Measurements from ENCODE around the gene COL18A1.

Gene COL18A1

GRCh38 chr21:45513003-45513717 is 108.2 kb downstream of the COL18A1 start:
- Histone ChIP-seq H3K9me3 (ENCODE audit: insufficient read depth, low read depth, low read length) (peaks cover 4% of the 10 kb centered on the region; the same call in 1 of the 2 replicates), H3K4me1 (ENCODE audit: insufficient read depth, low read length, poor library complexity, severe bottlenecking) (no peaks in the 10 kb centered on the region), H3K79me2 (ENCODE audit: insufficient read depth, low read length) (no peaks in the 10 kb centered on the region), H3K36me3 (ENCODE audit: insufficient read depth, low read length) (peaks cover 26% of the 10 kb centered on the region; the same call in 1 of the 2 replicates), H3F3A (ENCODE audit: low read depth) (no peaks in the 10 kb centered on the region), H3K9me2 (replicated peaks; ENCODE audit: low read depth, low read length) (no peaks in the 10 kb centered on the region), H3K4me3 (ENCODE audit: low read length, poor library complexity, severe bottlenecking) (no peak overlapping the region), H3K4me2 (ENCODE audit: low read depth, low read length, poor library complexity, severe bottlenecking) (no peak overlapping the region), H2AFZ (ENCODE audit: low read length) (no peak overlapping the region), H4K20me1 (ENCODE audit: insufficient read depth, low read length, poor library complexity, severe bottlenecking) (no peaks in the 10 kb centered on the region), H3K9ac (ENCODE audit: low read depth, low read length, poor library complexity, severe bottlenecking) (no peak overlapping the region), H3K27me3 (ENCODE audit: insufficient read depth, low read length, poor library complexity, severe bottlenecking) (no peaks in the 10 kb centered on the region)
- TF ChIP-seq EZH2phosphoT487 (IDR thresholded peaks at IDR 0.05; ENCODE audit: borderline replicate concordance) = no peak
- TF ChIP-seq CTCF (conservative IDR thresholded peaks at IDR 0.05; ENCODE audit: low read length) = no peak

GRCh38 chr21:45513741-45514310 is 108.9 kb downstream of the COL18A1 start:
- H3K36me3 ChIP-seq (ENCODE audit: insufficient read depth, low read length) = peaks cover 33% of the 10 kb centered on the region
- H3K9ac ChIP-seq (ENCODE audit: low read depth, low read length, poor library complexity, severe bottlenecking) = no peak overlapping the region
- no peaks in the 10 kb centered on the region for H3F3A ChIP-seq (ENCODE audit: low read depth)

GRCh38 chr21:45514311-45515021 is 109.5 kb downstream of the COL18A1 start:
- Histone ChIP-seq H3K36me3 (ENCODE audit: insufficient read depth, low read length) (peaks cover 34% of the 10 kb centered on the region), H3K9me3 (ENCODE audit: insufficient read depth, low read depth, low read length) (peaks cover 17% of the 10 kb centered on the region; the same call in 1 of the 2 replicates), H2AFZ (ENCODE audit: low read length) (no peak overlapping the region), H3K4me1 (ENCODE audit: insufficient read depth, low read length, poor library complexity, severe bottlenecking) (no peaks in the 10 kb centered on the region), H4K20me1 (ENCODE audit: insufficient read depth, low read length, poor library complexity, severe bottlenecking) (no peaks in the 10 kb centered on the region), H3K27me3 (ENCODE audit: insufficient read depth, low read length, poor library complexity, severe bottlenecking) (no peaks in the 10 kb centered on the region), H3K4me2 (ENCODE audit: low read depth, low read length, poor library complexity, severe bottlenecking) (no peak overlapping the region), H3F3A (ENCODE audit: low read depth) (no peaks in the 10 kb centered on the region), H3K4me3 (ENCODE audit: low read length, poor library complexity, severe bottlenecking) (no peak overlapping the region), H3K9ac (ENCODE audit: low read depth, low read length, poor library complexity, severe bottlenecking) (no peak overlapping the region), H3K9me2 (replicated peaks; ENCODE audit: low read depth, low read length) (no peaks in the 10 kb centered on the region), H3K79me2 (ENCODE audit: insufficient read depth, low read length) (no peaks in the 10 kb centered on the region)
- no peak for TF ChIP-seq EZH2phosphoT487 (IDR thresholded peaks at IDR 0.05; ENCODE audit: borderline replicate concordance)
- TF ChIP-seq CTCF (conservative IDR thresholded peaks at IDR 0.05; ENCODE audit: low read length) = no peak

More at GRCh38 chr21:45513741-45514310, 108.9 kb downstream of the COL18A1 start:
- TF ChIP-seq EZH2phosphoT487 (IDR thresholded peaks at IDR 0.05; ENCODE audit: borderline replicate concordance) (no peak), CTCF (conservative IDR thresholded peaks at IDR 0.05; ENCODE audit: low read length) (no peak)
- Histone ChIP-seq H3K79me2 (ENCODE audit: insufficient read depth, low read length) (no peaks in the 10 kb centered on the region), H3K4me1 (ENCODE audit: insufficient read depth, low read length, poor library complexity, severe bottlenecking) (no peaks in the 10 kb centered on the region), H3K4me3 (ENCODE audit: low read length, poor library complexity, severe bottlenecking) (no peak overlapping the region), H2AFZ (ENCODE audit: low read length) (no peak overlapping the region), H3K4me2 (ENCODE audit: low read depth, low read length, poor library complexity, severe bottlenecking) (no peak overlapping the region), H3K9me3 (ENCODE audit: insufficient read depth, low read depth, low read length) (peaks cover 11% of the 10 kb centered on the region; the same call in 1 of the 2 replicates), H3K9me2 (replicated peaks; ENCODE audit: low read depth, low read length) (no peaks in the 10 kb centered on the region), H4K20me1 (ENCODE audit: insufficient read depth, low read length, poor library complexity, severe bottlenecking) (no peaks in the 10 kb centered on the region), H3K27me3 (ENCODE audit: insufficient read depth, low read length, poor library complexity, severe bottlenecking) (no peaks in the 10 kb centered on the region)

All from Loucy (cell line).